Stimulated activated CD8-positive, alpha-beta memory T cell treated with anti-CD3 and anti-CD28 coated beads, Interleukin-7, amount 100 ng/mL, for 1 hour (primary cell): Measurements from ENCODE around the gene LRMDA.

Experiments used
- DNase-seq, 2 donors: peaks; one replicate each; pipeline ENCODE4 v3.0.0-alpha.2; 2020; ENCODE audit warnings: low read depth in 2 of 2

The LRMDA gene

GRCh38 chr10:75431180-75432111, at the start of gene LRMDA:
Gene LRMDA, plus strand, starts transcription at chr10:75431624.
- DNase-seq, result no peak

GRCh38 chr10:75386128-75386527, 45.3 kb upstream of the LRMDA start:
- DNase-seq, result no peak

GRCh38 chr10:75388082-75388481, 43.3 kb upstream of the LRMDA start:
- DNase-seq, result no peak

- no peak for DNase-seq
Observed at GRCh38 chr10:75390178-75390577, 41.2 kb upstream of the LRMDA start.

- DNase-seq, result no peak
Observed at GRCh38 chr10:75392271-75392670, 39.2 kb upstream of the LRMDA start.

- no peak for DNase-seq
Observed at GRCh38 chr10:75392744-75393143, 38.7 kb upstream of the LRMDA start.

GRCh38 chr10:75394221-75394620, 37.2 kb upstream of the LRMDA start:
- no peak for DNase-seq

- DNase-seq, result no peak
Observed at GRCh38 chr10:75395066-75395931, 36.1 kb upstream of the LRMDA start.

GRCh38 chr10:75395932-75396630, 35.3 kb upstream of the LRMDA start:
- DNase-seq, result no peak

GRCh38 chr10:75396631-75397495, 34.6 kb upstream of the LRMDA start:
- DNase-seq, result no peak

GRCh38 chr10:75397496-75398199, 33.8 kb upstream of the LRMDA start:
- DNase-seq, result no peak

- no peak for DNase-seq
Observed at GRCh38 chr10:75398200-75398691, 33.2 kb upstream of the LRMDA start.

- DNase-seq, result no peak
Observed at GRCh38 chr10:75398692-75399460, 32.5 kb upstream of the LRMDA start.

GRCh38 chr10:75399461-75400162, 31.8 kb upstream of the LRMDA start:
- DNase-seq, result no peak

GRCh38 chr10:75400163-75400770, 31.2 kb upstream of the LRMDA start:
- no peak for DNase-seq

GRCh38 chr10:75400771-75401568, 30.5 kb upstream of the LRMDA start:
- no peak for DNase-seq
